ENCODE measurements around the gene CWH43. TPM values are rescaled to one million over a fixed set of nuclear protein-coding genes. Genes with fewer than 3 reads are reported as not detected.

Gene CWH43

Small RNAs within 50 kb of the gene (small RNA-seq; reads per million reads assigned to genes)
- not detected for gene AC020593.1 (ENCODE audit: insufficient read depth)

All from mesendoderm (in vitro differentiated cells).